Measurements from ENCODE around the gene PGAM4. TPM values are rescaled to one million over a fixed set of nuclear protein-coding genes. Genes with fewer than 3 reads are reported as not detected.

Gene PGAM4
- total RNA-seq, 2 experiments from 2014 or later = not detected

DNA sequence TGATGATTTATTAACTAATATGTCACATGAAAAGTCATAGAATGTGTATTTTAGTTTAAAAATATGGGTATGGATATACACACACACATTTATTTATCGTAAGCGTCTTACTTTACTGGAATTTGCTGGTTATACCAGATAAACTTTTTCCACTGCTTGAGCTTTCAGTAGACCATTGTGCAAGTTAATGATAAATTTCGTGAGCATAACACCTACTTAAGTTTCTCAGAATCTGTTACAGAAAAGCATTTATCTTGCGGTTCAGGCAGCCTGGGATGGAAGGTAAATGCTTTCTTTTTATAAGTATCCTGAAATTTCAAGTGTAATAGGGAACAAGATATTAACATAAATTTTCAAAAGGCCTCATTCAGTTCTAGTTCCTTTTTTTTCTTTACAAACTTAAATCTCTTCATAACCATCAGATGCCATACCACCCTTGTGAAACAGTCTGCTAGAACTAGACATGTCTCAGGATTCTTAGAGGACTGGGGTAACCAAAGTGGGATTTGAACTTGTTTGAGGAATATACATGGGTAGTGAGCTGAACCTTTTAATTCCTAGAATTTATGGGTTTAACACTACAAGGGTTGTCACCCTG is 31.3 kb downstream of the PGAM4 start:
- Histone ChIP-seq H3K9me3 (ENCODE audit: control insufficient read depth in 1 of 2, insufficient read depth in 1 of 2, low read length in 2 of 2) (no peaks in the 10 kb centered on the region), H3K4me3 (ENCODE audit: low read length) (no peak overlapping the region), H3K4me1 (ENCODE audit: insufficient read depth, low read length) (peaks cover 4% of the 10 kb centered on the region), H3K27me3 (ENCODE audit: control insufficient read depth in 1 of 2, insufficient read depth in 2 of 2, low read length in 2 of 2) (no peaks in the 10 kb centered on the region), H3K27ac (ENCODE audit: low read depth in 1 of 2, low read length in 2 of 2) (no peak overlapping the region), H3K36me3 (ENCODE audit: insufficient read depth, low read length) (no peaks in the 10 kb centered on the region)
- TF ChIP-seq, protein P1, sequence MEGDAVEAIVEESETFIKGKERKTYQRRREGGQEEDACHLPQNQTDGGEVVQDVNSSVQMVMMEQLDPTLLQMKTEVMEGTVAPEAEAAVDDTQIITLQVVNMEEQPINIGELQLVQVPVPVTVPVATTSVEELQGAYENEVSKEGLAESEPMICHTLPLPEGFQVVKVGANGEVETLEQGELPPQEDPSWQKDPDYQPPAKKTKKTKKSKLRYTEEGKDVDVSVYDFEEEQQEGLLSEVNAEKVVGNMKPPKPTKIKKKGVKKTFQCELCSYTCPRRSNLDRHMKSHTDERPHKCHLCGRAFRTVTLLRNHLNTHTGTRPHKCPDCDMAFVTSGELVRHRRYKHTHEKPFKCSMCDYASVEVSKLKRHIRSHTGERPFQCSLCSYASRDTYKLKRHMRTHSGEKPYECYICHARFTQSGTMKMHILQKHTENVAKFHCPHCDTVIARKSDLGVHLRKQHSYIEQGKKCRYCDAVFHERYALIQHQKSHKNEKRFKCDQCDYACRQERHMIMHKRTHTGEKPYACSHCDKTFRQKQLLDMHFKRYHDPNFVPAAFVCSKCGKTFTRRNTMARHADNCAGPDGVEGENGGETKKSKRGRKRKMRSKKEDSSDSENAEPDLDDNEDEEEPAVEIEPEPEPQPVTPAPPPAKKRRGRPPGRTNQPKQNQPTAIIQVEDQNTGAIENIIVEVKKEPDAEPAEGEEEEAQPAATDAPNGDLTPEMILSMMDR (IDR thresholded peaks at IDR 0.05) = no peak
- intact Hi-C loops (cut with DNase I, micrococcal nuclease) = no loop called here
- Mint-ChIP-seq H3K4me3 (no peak overlapping the region), H3K27ac (no peak overlapping the region), H3K9me3 (no peaks in the 10 kb centered on the region), H3K36me3 (ENCODE audit: low read depth) (no peaks in the 10 kb centered on the region), H3K4me1 (ENCODE audit: low read depth) (peaks cover 11% of the 10 kb centered on the region), H3K27me3 (no peaks in the 10 kb centered on the region)
- ChIA-PET CTCF (no interaction called here), POLR2A (no interaction called here)
- DNase-seq = no peak
- no peak for ATAC-seq (ENCODE audit: poor library complexity)

GRCh38 chrX:77937291-77937690 is 32.1 kb downstream of the PGAM4 start:
- intact Hi-C loops (cut with DNase I, micrococcal nuclease) = no loop called here
- TF ChIP-seq, protein P1 (IDR thresholded peaks at IDR 0.05) = no peak
- Histone ChIP-seq H3K4me1 (ENCODE audit: insufficient read depth, low read length) (peaks cover under 1% of the 10 kb centered on the region), H3K27ac (ENCODE audit: low read depth in 1 of 2, low read length in 2 of 2) (no peak overlapping the region), H3K27me3 (ENCODE audit: control insufficient read depth in 1 of 2, insufficient read depth in 2 of 2, low read length in 2 of 2) (no peaks in the 10 kb centered on the region), H3K36me3 (ENCODE audit: insufficient read depth, low read length) (no peaks in the 10 kb centered on the region), H3K4me3 (ENCODE audit: low read length) (no peak overlapping the region), H3K9me3 (ENCODE audit: control insufficient read depth in 1 of 2, insufficient read depth in 1 of 2, low read length in 2 of 2) (no peaks in the 10 kb centered on the region)
- ChIA-PET POLR2A (no interaction called here), CTCF (no interaction called here)
- Mint-ChIP-seq H3K27ac (no peak overlapping the region), H3K4me1 (ENCODE audit: low read depth) (peaks cover 9% of the 10 kb centered on the region), H3K36me3 (ENCODE audit: low read depth) (no peaks in the 10 kb centered on the region), H3K4me3 (no peak overlapping the region), H3K9me3 (no peaks in the 10 kb centered on the region), H3K27me3 (no peaks in the 10 kb centered on the region)
- DNase-seq = no peak
- no peak for ATAC-seq (ENCODE audit: poor library complexity)

DNA sequence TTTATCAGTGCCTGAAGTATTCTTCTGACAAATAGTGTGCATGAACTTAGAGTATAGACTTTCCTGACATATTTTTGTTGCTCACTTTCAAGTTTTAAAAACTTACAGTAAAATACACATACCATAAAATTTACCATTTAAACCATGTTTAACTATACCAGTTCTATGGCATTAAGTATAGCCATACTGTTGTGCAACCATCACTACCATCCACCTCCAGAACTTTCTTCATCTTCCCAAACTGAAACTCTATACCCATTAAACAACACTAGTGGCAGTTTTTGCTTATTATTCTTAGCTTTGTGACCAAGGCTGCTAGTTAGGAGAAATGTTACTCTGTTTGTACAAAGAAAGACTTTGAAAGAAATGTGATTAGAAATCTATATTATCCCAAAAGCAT is 33.1 kb downstream of the PGAM4 start:
- no peak for DNase-seq
- CTCF ChIA-PET = no interaction called here
- Mint-ChIP-seq H3K27ac (no peak overlapping the region), H3K9me3 (no peaks in the 10 kb centered on the region), H3K36me3 (ENCODE audit: low read depth) (no peaks in the 10 kb centered on the region), H3K27me3 (no peaks in the 10 kb centered on the region), H3K4me3 (no peak overlapping the region), H3K4me1 (ENCODE audit: low read depth) (no peaks in the 10 kb centered on the region)
- Histone ChIP-seq H3K9me3 (ENCODE audit: control insufficient read depth in 1 of 2, insufficient read depth in 1 of 2, low read length in 2 of 2) (no peaks in the 10 kb centered on the region), H3K36me3 (ENCODE audit: insufficient read depth, low read length) (no peaks in the 10 kb centered on the region), H3K4me1 (ENCODE audit: insufficient read depth, low read length) (no peaks in the 10 kb centered on the region), H3K27me3 (ENCODE audit: control insufficient read depth in 1 of 2, insufficient read depth in 2 of 2, low read length in 2 of 2) (no peaks in the 10 kb centered on the region), H3K4me3 (ENCODE audit: low read length) (no peak overlapping the region), H3K27ac (ENCODE audit: low read depth in 1 of 2, low read length in 2 of 2) (no peak overlapping the region)
- intact Hi-C loops (cut with DNase I, micrococcal nuclease) = no loop called here
- TF ChIP-seq, protein P1 (IDR thresholded peaks at IDR 0.05) = no peak
- ATAC-seq (ENCODE audit: poor library complexity) = no peak
- POLR2A ChIA-PET = no interaction called here

Measured in CD4-positive, alpha-beta T cell (primary cell).